HuH-7.5 (cell line): ENCODE data around the gene COMMD1.
"Not testable (repeated sequence)": the region's sequence is repeated elsewhere in the genome, so short reads cannot be mapped to it uniquely, and the experiment has no call there.

Source experiments
- DNase-seq: peaks from one replicate; pipeline ENCODE4 v3.0.0; 2011; ENCODE audit warnings: low spot score

Gene COMMD1

GRCh38 chr2:62142054-62142453 lies 236.6 kb downstream of the COMMD1 start:
- DNase-seq, result no peak

- DNase-seq, result no peak
Observed at GRCh38 chr2:62143696-62144095, 238.2 kb downstream of the COMMD1 start.

GRCh38 chr2:62144689-62145477 lies 239.4 kb downstream of the COMMD1 start:
- no peak for DNase-seq

GRCh38 chr2:62145478-62146100 lies 240.1 kb downstream of the COMMD1 start:
- no peak for DNase-seq

- not testable (repeated sequence) for DNase-seq
Observed at GRCh38 chr2:62146790-62147189, 241.3 kb downstream of the COMMD1 start.

- no peak for DNase-seq
Observed at GRCh38 chr2:62147610-62148301, 242.3 kb downstream of the COMMD1 start.

- no peak for DNase-seq
Observed at GRCh38 chr2:62149708-62150107, 244.2 kb downstream of the COMMD1 start.

GRCh38 chr2:62150597-62151305 lies 245.3 kb downstream of the COMMD1 start:
- no peak for DNase-seq

GRCh38 chr2:62151306-62151638 lies 245.8 kb downstream of the COMMD1 start:
- no peak for DNase-seq

GRCh38 chr2:62152000-62152399 lies 246.5 kb downstream of the COMMD1 start:
- DNase-seq, result no peak

- no peak for DNase-seq
Observed at GRCh38 chr2:62156861-62157496, 251.5 kb downstream of the COMMD1 start.

- DNase-seq, result no peak
Observed at GRCh38 chr2:62158444-62159121, 253.1 kb downstream of the COMMD1 start.

GRCh38 chr2:62160691-62161090 lies 255.2 kb downstream of the COMMD1 start:
- not testable (repeated sequence) for DNase-seq

GRCh38 chr2:62163106-62163831 lies 257.8 kb downstream of the COMMD1 start:
- DNase-seq, result no peak

- no peak for DNase-seq
Observed at GRCh38 chr2:62163834-62164233, 258.4 kb downstream of the COMMD1 start.

GRCh38 chr2:62175728-62176127 lies 270.3 kb downstream of the COMMD1 start:
- DNase-seq, result no peak

- no peak for DNase-seq
Observed at GRCh38 chr2:62176801-62177200, 271.3 kb downstream of the COMMD1 start.

- DNase-seq, result no peak
Observed at GRCh38 chr2:62177392-62178049, 272.0 kb downstream of the COMMD1 start.

GRCh38 chr2:62178741-62179271 lies 273.3 kb downstream of the COMMD1 start:
- DNase-seq, result no peak

- DNase-seq, result no peak
Observed at GRCh38 chr2:62180975-62181374, 275.5 kb downstream of the COMMD1 start.
